GM21717 (cell line): ENCODE measurements around the gene MICAL2.

Experiments
- ATAC-seq: cut with Tn5 transposase; IDR thresholded peaks from one replicate; pipeline ENCODE4 v1.9.1; 2021; ENCODE audit warnings: mild to moderate bottlenecking, moderate library complexity; ENCODE audit not compliant: unreplicated experiment

MICAL2 gene

DNA sequence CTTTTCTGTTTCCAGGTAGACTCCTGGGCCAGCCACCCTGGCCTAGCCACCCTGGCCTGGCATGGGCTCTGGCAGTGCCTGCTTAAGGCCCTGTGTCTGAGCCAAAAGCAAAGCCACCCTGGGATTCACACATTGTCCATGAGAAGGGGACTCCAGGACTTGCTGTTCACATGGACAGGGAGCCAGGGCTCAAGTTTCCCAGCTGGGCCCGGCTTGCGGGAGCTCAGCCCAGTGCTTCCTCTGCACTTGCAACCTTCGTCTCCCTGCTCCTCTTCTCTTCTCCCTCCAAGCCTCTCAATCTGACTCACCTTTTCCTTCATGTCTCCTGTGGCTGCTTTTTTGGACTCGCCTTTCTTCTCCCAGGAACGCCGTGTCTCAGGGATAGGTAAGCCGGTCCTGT is 130.3 kb downstream of the MICAL2 start:
- no peak for ATAC-seq

- ATAC-seq: no peak
These were observed 131.0 kb downstream of the MICAL2 start for GRCh38 chr11:12241401-12241800.

DNA sequence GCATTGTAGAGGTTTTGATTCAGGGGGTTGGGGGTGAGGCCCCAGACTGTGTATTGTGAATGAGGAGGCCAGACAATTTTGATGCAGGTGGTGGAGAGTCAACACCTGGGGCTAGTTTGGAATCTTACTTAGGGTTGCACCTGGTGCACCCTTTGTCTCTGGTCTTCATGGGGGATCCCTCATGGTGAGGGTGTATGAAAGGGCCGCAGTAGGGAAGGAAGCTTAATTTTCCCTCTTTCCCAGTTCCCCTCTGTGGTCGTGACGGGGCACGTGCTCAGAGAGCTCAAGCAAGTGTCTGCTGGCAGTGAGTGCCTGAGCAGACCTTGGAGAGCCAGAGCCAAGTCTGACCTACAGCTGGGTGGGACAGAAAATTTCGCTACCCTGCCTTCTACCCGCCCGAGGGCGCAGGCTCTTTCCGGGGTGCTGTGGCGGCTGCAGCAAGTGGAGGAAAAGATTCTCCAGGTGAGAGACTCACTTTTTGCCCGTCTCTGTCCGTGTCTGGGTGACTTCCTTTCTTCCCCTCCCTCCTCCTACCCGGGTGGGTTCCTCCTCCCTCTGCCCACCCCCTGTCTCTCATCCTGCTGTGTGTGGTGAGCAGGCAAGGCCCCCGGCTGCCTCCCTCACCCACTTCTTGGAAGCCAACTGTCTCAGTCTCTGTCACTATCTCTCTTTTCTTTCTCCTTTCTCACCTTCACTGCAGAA is 131.7 kb downstream of the MICAL2 start:
- no peak for ATAC-seq

DNA sequence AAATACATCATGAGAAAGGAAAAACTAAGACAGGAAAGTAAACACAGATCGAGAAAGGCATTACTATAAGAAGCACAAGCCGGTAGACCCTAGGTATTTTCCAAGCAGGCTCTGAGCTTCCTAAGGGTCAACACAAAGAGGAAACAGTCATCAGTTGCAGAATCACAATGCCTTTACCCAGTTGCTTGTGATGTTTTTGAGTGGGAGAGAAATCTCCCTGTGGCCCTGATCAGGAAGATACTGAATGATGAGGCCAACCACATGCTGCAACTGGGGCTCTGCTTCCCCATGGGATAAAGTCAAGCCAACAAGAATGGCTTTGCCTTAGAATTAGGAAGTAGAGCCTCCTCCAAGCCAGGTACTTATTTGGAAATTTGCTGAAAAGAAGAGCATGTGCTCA is 132.6 kb downstream of the MICAL2 start:
- ATAC-seq: no peak

- no peak for ATAC-seq
These were observed 133.1 kb downstream of the MICAL2 start for GRCh38 chr11:12243486-12243885.

DNA sequence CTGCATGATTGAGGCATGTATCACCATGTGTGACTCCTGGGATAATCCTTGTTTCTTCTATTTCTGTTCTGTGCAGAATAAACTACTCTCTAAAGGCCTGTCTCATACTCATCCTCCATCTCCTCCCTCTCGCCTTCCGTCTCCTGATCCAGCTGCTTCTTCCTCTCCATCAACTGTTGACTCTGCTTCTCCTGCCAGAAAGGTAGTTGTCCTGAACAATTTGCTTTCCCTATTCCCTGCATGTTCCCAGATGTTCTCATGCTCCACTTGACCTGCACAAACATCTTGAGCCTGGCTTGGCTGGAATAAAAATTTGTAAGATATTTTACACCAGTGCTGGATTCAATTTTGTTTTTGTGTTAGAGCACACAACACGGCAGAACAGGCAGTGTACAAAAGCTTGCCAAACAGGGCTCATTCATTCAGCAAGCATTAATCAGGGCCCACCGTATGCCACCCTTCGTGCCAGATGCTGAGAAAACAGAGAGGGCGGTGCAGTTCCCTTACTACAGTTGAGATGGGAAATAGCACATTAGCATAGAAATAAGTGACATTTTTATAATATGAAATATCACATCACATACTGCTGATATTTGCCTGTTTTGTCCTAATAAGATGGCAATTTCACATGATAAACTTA is 133.6 kb downstream of the MICAL2 start:
- no peak for ATAC-seq

GRCh38 chr11:12245091-12245490 is 134.7 kb downstream of the MICAL2 start:
- ATAC-seq: no peak

- no peak for ATAC-seq
These were observed 135.2 kb downstream of the MICAL2 start for GRCh38 chr11:12245549-12246016.

- no peak for ATAC-seq
These were observed 135.8 kb downstream of the MICAL2 start for GRCh38 chr11:12246147-12246546.

GRCh38 chr11:12246989-12247388 is 136.6 kb downstream of the MICAL2 start:
- no peak for ATAC-seq

DNA sequence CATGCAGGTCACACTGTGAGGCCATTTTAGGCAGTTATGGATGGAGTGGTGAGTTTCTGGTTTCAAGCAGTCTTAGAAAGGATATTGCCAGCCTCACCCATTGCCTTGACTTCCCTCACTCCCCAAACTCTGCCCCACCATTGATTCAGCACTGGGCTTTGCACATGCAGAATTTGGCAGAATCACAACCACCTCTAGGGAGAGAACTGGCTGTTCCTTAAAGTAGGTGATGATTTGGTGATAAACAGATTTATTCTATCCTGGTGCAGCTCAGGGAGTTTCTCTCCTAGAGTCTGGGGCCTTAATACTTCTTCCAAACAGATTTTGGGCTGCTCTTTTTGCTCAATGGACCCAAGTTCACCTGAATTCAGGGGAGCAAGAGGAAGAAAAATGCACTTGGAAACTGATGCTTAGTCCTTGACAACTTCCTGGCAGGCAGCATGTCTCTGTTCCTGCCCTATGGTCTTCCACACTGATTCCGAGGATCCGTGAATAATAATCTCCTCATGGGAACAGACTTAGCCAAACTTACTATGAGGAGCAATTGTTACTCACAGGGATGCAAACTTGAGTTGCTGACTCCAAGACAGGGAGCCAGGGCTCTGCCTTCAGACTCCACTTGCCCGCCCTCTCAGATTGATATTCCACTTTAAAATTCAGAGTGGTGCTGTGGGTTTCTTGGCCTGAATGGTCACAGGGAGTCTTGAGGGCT is 137.3 kb downstream of the MICAL2 start:
- no peak for ATAC-seq

GRCh38 chr11:12248330-12248729 is 137.9 kb downstream of the MICAL2 start:
- no peak for ATAC-seq

DNA sequence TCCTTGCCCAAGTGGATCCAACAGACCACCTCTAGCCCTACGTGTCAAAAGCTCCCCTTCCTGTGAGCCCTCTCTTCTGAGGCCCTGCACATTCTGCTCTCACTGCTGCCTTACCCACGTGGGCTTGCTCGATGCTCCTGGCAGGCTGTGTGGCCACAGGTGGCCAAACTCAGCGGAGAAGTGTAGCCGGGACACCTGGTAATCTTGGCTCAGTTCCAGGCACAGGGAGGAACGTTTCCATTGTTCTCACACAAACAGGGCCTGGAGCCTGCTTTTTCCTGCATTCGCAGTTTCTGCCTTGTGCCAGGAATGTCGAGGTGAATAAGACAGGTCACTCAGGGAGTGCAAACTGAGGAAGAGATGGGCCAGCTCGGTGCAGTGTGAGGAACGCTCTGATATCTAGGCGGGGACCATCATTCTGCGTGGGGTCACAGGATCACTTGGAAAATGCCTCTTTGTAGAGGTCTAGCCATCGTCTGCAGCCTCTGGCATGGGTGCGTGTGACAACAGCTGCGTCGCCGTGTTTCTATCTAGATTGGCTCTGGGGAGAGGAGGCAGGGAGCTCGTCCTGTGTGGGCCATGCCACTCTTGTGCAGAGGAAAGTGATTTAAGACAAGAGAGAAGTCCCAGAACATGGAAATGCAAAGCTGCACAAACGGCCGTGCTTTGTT is 139.3 kb downstream of the MICAL2 start:
- ATAC-seq: no peak

DNA sequence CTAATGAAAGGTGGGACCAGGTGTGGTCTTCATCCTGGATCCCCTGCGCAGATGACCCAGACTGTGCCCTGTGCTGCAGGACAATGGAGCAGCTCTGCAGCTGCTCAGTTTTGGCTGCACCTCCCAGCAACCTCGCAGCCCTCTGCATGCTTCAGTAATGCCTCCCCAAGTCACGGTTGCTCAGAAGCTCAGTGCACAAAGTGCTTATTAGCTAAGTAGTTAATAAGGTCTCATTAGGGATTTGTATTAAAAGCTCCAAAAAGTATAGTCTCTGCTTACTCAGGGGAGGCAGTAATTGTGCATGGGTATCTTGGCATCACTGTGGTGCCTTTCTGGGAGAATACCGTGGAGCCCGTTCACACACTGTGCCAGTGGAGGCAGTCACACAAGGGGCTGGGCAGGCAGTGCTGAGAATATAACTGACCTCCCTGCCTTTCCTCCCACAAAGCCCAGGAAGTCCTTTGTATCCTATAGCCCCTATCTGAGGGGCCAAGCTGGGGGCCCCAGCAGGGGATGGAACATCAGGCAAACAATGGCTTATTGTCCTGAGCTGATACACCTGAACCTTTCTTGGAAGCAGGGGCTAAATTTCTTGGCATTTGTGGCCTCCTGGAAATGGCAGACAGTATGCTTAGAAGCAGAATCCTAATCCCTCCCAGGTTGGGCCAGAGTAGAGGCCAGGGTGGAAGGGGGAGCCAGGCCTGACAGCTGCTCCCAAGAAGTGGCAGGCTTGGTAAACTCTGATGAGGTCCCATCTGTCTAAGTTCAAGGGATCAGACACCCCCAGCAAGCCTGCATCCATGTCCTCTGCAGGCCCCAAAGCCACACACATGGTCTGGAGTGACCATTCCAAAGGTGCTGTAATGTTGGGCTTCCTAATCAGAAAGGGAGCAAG is 141.5 kb downstream of the MICAL2 start:
- no peak for ATAC-seq

GRCh38 chr11:12253843-12254281 is 143.5 kb downstream of the MICAL2 start:
- ATAC-seq: no peak

DNA sequence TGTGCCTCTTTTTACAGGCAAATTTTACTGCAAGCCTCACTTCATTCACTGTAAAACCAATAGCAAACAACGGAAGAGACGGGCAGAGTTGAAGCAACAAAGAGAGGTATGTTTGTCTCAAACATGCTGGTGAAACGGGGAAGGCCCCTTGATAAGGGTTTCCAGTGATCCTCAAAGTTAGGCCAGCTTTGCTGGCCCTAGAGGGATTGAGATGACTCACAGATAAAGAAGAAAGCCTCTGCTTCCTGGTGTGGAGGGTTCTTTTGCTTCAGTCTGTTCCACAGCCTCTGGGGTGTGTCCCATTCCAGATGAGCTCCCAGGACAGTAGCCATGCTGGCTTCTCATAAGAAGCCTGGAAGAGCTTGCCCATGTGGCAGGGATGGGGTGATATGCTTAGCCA is 148.1 kb downstream of the MICAL2 start:
- ATAC-seq: no peak

- no peak for ATAC-seq
These were observed 149.6 kb downstream of the MICAL2 start for GRCh38 chr11:12259956-12260355.

- ATAC-seq: no peak
These were observed 150.5 kb downstream of the MICAL2 start for GRCh38 chr11:12260731-12261521.

GRCh38 chr11:12261551-12261950 is 151.2 kb downstream of the MICAL2 start:
- no peak for ATAC-seq
